GM21360 (cell line): ENCODE data around the gene GRIK5.
"Not testable (repeated sequence)": the region's sequence is repeated elsewhere in the genome, so short reads cannot be mapped to it uniquely, and the experiment has no call there.

ENCODE experiments used
- ATAC-seq: cut with Tn5 transposase; IDR thresholded peaks from one replicate; pipeline ENCODE4 v1.9.1; 2021; ENCODE audit warnings: mild to moderate bottlenecking, moderate library complexity; ENCODE audit not compliant: unreplicated experiment

Gene GRIK5

GRCh38 chr19:42053037-42053935 is 16.7 kb downstream of the GRIK5 start:
- ATAC-seq = no peak

DNA sequence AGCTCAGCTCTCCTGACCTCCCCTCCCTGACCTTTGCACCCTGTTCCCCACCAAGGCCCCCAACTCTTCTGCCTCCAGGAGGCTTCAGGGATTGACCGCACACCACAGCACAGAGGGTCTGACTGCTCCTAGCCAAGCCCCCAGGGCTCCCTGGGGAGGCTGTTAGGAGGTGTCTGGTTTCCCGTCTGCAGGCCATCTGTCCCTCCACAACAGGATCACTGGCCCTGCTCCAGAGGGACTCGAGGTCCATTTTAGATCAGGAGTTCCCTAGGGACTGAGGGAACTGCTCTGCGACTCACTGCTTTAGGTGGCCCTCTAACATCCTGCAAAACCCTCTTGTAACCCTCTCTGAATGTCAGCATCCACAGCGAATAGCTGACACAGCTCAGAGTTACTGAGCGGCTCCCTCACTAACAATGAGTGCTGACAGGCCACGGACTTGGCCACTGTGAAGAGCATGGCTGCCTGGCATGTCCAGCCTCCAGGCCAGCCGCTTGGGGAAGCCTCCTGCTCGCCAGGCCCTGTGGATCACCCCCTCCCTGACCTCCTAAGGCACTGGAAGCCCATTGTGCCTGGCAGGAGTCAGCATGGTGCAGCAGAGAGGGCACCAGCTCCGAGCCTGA is 17.7 kb downstream of the GRIK5 start:
- ATAC-seq = no peak

- ATAC-seq = no peak
Measured at GRCh38 chr19:42051166-42052115, 18.6 kb downstream of the GRIK5 start.

GRCh38 chr19:42048992-42049391 is 21.0 kb downstream of the GRIK5 start:
- no peak for ATAC-seq

- no peak for ATAC-seq
Measured at GRCh38 chr19:42045575-42045974, 24.4 kb downstream of the GRIK5 start.

GRCh38 chr19:42042455-42043170 is 27.4 kb downstream of the GRIK5 start:
- no peak for ATAC-seq

- not testable (repeated sequence) for ATAC-seq
Measured at GRCh38 chr19:42040491-42040890, 29.5 kb downstream of the GRIK5 start.

- ATAC-seq = no peak
Measured at GRCh38 chr19:42040031-42040430, 30.0 kb downstream of the GRIK5 start.

DNA sequence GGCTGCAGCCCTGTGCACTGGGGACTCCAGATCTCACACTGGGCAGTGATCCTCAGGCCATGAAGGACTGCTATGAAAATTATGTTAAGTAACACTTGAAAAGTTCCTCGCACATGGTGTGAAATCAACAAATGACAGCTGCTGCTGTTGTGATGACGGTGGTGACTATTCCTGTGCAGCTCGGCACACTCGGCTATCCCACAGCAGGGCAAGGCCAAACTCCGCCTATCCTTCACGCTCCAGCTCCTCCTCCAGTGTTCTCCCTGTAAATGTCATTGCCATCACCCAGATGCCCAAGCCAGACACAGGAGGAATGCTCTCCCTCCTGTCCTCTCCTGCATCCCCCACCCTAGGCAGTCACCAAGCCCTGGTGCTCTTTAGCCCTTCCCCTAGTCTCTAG is 31.3 kb downstream of the GRIK5 start:
- ATAC-seq = no peak

DNA sequence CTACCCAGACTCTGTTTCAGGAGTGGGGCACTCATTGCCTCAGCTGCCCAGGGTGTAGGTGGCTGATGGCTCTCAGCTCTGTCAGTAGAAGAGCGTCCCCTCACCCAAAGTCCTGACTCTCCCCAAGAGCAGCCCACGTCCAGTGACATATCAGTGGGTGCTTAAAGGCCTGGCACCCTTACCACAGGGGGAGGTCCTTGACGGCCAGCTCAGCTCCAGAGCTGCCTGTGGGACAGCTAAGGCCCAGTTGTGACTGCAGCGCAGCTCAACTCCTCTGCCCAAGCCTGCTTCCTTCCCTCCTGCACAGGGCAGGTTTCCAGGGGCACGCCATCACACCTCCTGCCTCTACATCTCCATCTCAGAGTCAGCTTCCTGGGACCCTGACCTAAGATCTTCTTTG is 32.4 kb downstream of the GRIK5 start:
- ATAC-seq = no peak

- not testable (repeated sequence) for ATAC-seq
Measured at GRCh38 chr19:42034640-42035391, 35.2 kb downstream of the GRIK5 start.

- no peak for ATAC-seq
Measured at GRCh38 chr19:42033413-42033812, 36.6 kb downstream of the GRIK5 start.

DNA sequence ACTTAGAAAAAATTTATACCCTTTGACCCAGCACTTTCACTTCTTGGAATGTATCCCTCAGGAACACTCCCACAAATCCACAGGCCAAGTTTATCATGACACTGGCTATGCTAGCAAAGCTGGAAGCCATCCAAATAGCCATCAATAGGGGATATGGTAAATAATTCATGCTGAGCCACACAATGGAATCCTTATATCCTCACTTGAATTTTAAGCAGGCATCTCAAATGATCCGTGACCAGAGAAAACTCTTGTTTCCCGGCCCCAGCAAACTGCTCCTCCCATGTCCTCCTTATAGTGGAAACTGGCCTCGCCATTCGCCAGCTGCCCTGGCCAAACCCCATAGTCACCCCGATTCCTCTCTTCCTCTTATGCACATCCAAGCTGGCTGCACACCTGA is 37.6 kb downstream of the GRIK5 start:
- ATAC-seq = no peak

DNA sequence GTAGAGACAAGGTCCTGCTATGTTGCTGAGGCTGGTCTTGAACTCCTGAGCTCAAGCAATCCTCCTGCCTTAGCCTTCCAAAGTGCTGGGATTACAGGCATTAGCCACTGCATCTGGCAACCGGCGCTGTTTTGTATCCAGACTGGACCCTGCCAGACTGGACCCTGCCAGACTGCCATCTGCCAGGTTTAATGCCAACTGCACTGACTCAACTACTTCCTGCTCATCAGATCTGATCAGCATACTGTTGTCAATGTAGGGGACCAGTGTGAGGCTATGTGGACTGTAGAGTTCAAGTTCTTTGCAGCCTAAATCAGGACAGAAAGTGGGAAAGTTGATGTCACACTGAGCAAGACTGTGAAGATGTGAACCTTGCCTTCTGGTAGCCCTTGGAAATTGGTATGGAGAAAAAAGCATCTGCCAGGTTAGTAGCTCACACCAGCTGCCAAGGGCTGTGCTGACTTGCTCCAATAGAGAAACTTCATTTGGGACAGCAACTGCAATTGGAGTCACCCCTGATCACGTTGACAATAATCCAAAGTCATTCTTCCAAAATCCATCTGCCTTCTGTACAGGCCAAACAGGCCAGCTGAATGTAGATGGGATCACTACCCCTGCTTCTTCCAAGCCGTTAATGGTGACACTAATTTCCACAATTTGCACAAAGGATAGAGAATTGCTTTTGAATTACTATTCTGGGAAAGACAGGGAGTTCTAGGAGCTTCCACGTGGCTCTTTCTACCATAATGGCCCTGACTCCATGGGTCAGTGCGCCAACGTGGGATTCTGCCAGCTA is 39.2 kb downstream of the GRIK5 start:
- ATAC-seq = no peak

GRCh38 chr19:42028304-42029216 is 41.4 kb downstream of the GRIK5 start:
- no peak for ATAC-seq

DNA sequence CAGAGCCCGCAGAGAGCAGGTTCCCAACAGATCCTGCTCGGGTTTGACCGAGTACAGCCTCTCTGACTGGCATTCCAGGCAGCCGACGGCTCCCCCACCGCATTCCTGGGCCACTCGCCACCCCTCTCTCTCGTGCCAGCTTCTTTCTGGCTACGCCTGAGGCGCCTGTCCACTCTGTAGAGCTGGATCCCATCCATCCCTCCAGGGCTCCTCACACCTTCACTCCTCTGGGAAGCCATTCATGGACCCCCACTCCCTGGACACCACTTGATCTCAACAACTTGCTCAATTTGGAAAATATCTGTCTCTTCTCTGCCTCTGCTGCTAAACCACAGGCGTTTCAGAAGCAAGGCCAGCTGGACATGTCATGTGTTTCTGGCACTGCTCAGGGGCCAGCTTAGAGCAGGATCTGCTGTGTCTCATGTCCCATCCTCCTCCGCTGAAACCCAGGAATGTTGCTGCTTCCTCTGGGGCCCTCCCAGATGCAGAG is 45.3 kb downstream of the GRIK5 start:
- ATAC-seq = no peak

DNA sequence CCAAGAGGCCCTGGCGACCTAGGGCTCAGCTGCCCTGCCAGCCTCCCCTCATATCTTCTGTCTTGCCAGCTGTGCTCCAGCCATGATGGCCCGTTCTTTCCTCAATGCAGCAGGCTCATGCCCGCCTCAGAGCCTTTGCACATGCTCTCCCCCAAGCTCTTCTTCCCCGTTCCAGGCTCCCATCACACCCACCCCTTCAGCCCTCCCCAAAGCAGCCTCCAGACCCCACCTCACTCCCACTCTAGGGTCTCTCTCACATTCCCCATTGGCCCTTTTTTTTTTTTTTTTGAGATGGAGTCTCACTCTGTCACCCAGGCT is 46.1 kb downstream of the GRIK5 start:
- no peak for ATAC-seq
